ENCODE results near the gene CEND1.

Gene CEND1

DNA sequence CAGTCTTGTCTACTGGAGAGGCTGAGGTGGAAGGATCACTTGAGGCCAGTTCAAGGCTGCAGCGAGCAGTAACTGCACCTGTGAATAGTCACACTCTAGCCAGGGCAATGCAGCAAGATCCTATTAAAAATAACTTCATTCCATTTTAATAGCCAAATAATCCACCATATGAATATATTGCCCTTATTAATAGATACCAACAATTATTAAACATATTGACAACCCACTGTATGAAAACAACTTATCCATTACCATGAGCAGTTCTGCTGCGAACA is 23.0 kb downstream of the CEND1 start:
- TF ChIP-seq, protein P1, sequence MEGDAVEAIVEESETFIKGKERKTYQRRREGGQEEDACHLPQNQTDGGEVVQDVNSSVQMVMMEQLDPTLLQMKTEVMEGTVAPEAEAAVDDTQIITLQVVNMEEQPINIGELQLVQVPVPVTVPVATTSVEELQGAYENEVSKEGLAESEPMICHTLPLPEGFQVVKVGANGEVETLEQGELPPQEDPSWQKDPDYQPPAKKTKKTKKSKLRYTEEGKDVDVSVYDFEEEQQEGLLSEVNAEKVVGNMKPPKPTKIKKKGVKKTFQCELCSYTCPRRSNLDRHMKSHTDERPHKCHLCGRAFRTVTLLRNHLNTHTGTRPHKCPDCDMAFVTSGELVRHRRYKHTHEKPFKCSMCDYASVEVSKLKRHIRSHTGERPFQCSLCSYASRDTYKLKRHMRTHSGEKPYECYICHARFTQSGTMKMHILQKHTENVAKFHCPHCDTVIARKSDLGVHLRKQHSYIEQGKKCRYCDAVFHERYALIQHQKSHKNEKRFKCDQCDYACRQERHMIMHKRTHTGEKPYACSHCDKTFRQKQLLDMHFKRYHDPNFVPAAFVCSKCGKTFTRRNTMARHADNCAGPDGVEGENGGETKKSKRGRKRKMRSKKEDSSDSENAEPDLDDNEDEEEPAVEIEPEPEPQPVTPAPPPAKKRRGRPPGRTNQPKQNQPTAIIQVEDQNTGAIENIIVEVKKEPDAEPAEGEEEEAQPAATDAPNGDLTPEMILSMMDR (IDR thresholded peaks at IDR 0.05; ENCODE audit: poor library complexity, severe bottlenecking), result no peak
- H3K9me3 ChIP-seq (ENCODE audit: severe bottlenecking), result no peaks in the 10 kb centered on the region
- no peak overlapping the region for H3K27ac ChIP-seq (ENCODE audit: poor library complexity, severe bottlenecking)
- no peak for DNase-seq (ENCODE audit: low spot score)
- no peaks in the 10 kb centered on the region for H3K27me3 ChIP-seq (ENCODE audit: insufficient read depth, poor library complexity, severe bottlenecking)
- peaks cover 16% of the 10 kb centered on the region for H3K4me1 ChIP-seq (ENCODE audit: insufficient read depth, poor library complexity, severe bottlenecking)
- H3K36me3 ChIP-seq (ENCODE audit: low read depth), result peaks cover 86% of the 10 kb centered on the region
- ATAC-seq (ENCODE audit: low read depth), result no peak
- H3K4me3 ChIP-seq (ENCODE audit: severe bottlenecking), result no peak overlapping the region

DNA sequence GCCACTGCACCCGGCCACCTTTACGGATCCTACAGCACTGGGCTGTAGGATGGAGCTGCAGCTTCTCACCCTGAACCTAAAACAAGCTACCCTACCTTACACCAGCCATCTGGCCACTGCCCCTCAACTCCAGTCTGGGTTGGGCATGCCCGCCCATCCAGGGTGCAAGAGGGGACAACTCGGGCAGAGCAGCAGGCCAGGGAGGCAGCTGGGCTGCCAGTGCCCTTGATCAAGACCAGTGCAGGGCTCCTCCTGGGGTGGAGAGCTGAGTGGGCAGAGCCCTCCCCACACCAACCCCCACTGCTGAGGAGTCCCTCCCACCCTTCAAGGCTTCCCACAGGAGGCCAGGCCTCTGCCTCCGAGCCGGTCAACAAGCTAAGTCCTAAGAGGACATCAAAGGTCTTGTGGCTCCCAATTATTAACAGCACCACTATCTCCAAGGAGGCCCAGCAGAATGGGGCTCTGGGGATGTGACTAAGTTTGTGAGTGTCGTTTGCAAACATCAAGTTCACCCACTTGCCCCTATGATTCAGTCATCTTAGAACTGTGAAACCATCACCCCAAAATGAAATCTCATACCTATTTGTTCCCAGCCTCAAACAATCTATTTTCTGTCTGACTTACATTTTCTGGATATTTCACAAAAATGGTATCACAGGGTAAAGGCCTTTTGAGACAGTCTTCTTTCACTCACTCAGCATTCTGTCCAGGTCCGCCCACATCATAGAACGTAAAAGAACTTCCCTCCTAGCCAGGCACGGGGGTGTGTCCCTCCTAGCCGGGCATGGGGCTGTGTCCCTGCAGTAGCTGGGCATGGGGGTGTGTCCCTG is 23.6 kb downstream of the CEND1 start:
- H3K9me3 ChIP-seq (ENCODE audit: severe bottlenecking), result no peaks in the 10 kb centered on the region
- no peak overlapping the region for H3K4me3 ChIP-seq (ENCODE audit: severe bottlenecking)
- no peak overlapping the region for H3K27ac ChIP-seq (ENCODE audit: poor library complexity, severe bottlenecking)
- peaks cover 86% of the 10 kb centered on the region for H3K36me3 ChIP-seq (ENCODE audit: low read depth)
- ATAC-seq (ENCODE audit: low read depth), result no peak
- DNase-seq (ENCODE audit: low spot score), result no peak
- no peaks in the 10 kb centered on the region for H3K27me3 ChIP-seq (ENCODE audit: insufficient read depth, poor library complexity, severe bottlenecking)
- TF ChIP-seq, protein P1 (IDR thresholded peaks at IDR 0.05; ENCODE audit: poor library complexity, severe bottlenecking), result no peak
- peaks cover 16% of the 10 kb centered on the region for H3K4me1 ChIP-seq (ENCODE audit: insufficient read depth, poor library complexity, severe bottlenecking)

DNA sequence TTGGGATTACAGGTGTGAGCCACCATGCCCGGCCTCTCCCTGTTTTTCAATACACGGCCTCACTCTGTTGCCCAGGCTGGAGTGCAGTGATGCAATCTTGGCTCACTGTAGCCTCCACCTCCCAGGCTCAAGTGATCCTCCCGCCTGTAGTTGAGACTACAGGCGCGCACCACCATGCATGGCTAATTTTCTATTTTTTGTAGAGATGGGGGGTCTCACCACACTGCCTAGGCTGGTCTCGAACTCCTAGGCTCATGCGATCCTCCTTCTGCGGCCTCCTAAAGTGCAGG is 24.1 kb downstream of the CEND1 start:
- Histone ChIP-seq H3K4me3 (ENCODE audit: severe bottlenecking) (no peak overlapping the region), H3K4me1 (ENCODE audit: insufficient read depth, poor library complexity, severe bottlenecking) (peaks cover 16% of the 10 kb centered on the region), H3K36me3 (ENCODE audit: low read depth) (peaks cover 84% of the 10 kb centered on the region), H3K27ac (ENCODE audit: poor library complexity, severe bottlenecking) (no peak overlapping the region), H3K27me3 (ENCODE audit: insufficient read depth, poor library complexity, severe bottlenecking) (no peaks in the 10 kb centered on the region), H3K9me3 (ENCODE audit: severe bottlenecking) (no peaks in the 10 kb centered on the region)
- DNase-seq (ENCODE audit: low spot score), result no peak
- TF ChIP-seq, protein P1 (IDR thresholded peaks at IDR 0.05; ENCODE audit: poor library complexity, severe bottlenecking), result no peak
- ATAC-seq (ENCODE audit: low read depth), result no peak

DNA sequence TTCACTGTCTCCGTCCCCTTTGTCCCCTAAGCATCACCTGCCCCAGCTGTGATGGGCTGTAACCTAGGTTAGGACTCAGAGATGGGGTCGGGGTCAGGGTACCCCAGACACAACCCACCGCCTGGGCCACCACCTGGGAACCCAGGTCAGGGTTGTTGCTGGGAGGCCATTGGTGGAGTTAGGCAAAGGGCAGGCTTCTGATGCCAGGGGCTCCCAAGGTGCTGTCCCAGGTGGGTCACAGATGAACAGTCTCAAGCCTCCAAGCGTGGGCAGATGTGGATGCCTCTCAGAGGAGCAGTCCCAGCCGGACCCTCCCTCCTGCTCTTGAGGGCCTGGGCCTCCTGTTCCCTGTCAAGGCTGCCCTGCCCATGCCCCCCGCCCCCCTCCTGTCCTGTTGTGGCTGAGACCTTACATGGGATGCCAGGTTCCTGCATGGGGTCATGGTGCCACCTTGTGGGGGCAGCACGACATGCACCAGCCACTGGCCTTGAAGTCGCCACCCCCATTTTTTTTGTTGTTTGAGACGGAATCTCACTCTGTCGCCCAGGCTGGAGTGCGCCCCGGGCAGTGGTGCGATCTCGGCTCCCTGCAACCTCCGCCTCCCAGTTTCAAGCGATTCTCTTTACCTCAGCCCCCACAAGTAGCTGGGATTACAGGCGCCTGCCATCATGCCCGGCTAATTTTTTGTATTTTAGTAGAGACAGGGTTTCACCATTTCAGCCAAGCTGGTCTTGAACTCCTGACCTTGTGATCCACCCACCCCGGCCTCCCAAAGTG is 24.7 kb downstream of the CEND1 start:
- no peaks in the 10 kb centered on the region for H3K9me3 ChIP-seq (ENCODE audit: severe bottlenecking)
- H3K27ac ChIP-seq (ENCODE audit: poor library complexity, severe bottlenecking), result peak overlapping the region; percentile 87
- H3K27me3 ChIP-seq (ENCODE audit: insufficient read depth, poor library complexity, severe bottlenecking), result no peaks in the 10 kb centered on the region
- DNase-seq (ENCODE audit: low spot score), result peak; percentile 74
- TF ChIP-seq, protein P1 (IDR thresholded peaks at IDR 0.05; ENCODE audit: poor library complexity, severe bottlenecking), result peak; percentile 77
- peaks cover 16% of the 10 kb centered on the region for H3K4me1 ChIP-seq (ENCODE audit: insufficient read depth, poor library complexity, severe bottlenecking)
- peak; percentile 5; the same call in 1 of the 3 replicates for ATAC-seq (ENCODE audit: low read depth)
- no peak overlapping the region for H3K4me3 ChIP-seq (ENCODE audit: severe bottlenecking)
- peaks cover 84% of the 10 kb centered on the region for H3K36me3 ChIP-seq (ENCODE audit: low read depth)
